HFF-Myc (cell line): ENCODE data around the gene DIABLO.
"Not testable (repeated sequence)": the region's sequence is repeated elsewhere in the genome, so short reads cannot be mapped to it uniquely, and the experiment has no call there.

Experiments
- DNase-seq: peaks from one replicate; pipeline ENCODE4 v3.0.0-alpha.2; 2011; ENCODE audit warnings: low read depth; ENCODE audit errors: extremely low read depth
- H3K4me3 ChIP-seq: replicated peaks from 2 replicates; pipeline ENCODE4 v1.5.1; 2011; ENCODE audit warnings: low read depth, mild to moderate bottlenecking, control low read depth, low read length
- CTCF ChIP-seq: IDR thresholded peaks from 2 replicates; pipeline ENCODE4 v1.5.1; 2012; ENCODE audit warnings: mild to moderate bottlenecking, low read depth, low read length, control low read depth; ENCODE audit errors: missing control alignments

DIABLO gene

GRCh38 chr12:122203301-122204166 is 22.3 kb downstream of the DIABLO start, which contains the start of gene B3GNT4:
Gene B3GNT4 (plus strand): TSS chr12:122203709. CDS start chr12:122204619, 910 bp downstream.
- DNase-seq = no peak
- peak within 1 kb of the TSS; percentile 45 for H3K4me3 ChIP-seq
- no peak for TF ChIP-seq CTCF

GRCh38 chr12:122202811-122203210 is 23.0 kb downstream of the DIABLO start:
- H3K4me3 ChIP-seq = peak overlapping the region; percentile 45
- DNase-seq = not testable (repeated sequence)

GRCh38 chr12:122202017-122202416 is 23.8 kb downstream of the DIABLO start:
- no peak for TF ChIP-seq CTCF
- DNase-seq = no peak
- H3K4me3 ChIP-seq = no peak overlapping the region

GRCh38 chr12:122201381-122201780 is 24.5 kb downstream of the DIABLO start:
- no peak for DNase-seq
- TF ChIP-seq CTCF = no peak
- no peak overlapping the region for H3K4me3 ChIP-seq

- H3K4me3 ChIP-seq = no peak overlapping the region
- TF ChIP-seq CTCF = peak; percentile 3
- no peak for DNase-seq
Measured at GRCh38 chr12:122200541-122201175, 25.2 kb downstream of the DIABLO start.

- no peak overlapping the region for H3K4me3 ChIP-seq
- DNase-seq = no peak
- no peak for TF ChIP-seq CTCF
Measured at GRCh38 chr12:122199484-122200355, 26.1 kb downstream of the DIABLO start.
